Psoas muscle (tissue), 8 donors: ENCODE results near the gene VPREB1. TPM values are rescaled to one million over a fixed set of nuclear protein-coding genes. Genes with fewer than 3 reads are reported as not detected.

ENCODE experiments used
- ATAC-seq, 4 donors: fragments of 200-7000 bp; cut with Tn5 transposase; one replicate each; pipeline ENCODE4 v1.9.1; 2020; ENCODE audit warnings: moderate library complexity in 3 of 4, mild to moderate bottlenecking in 2 of 4
- DNase-seq, 2 donors: peaks; one replicate each; pipeline ENCODE4 v3.0.0-alpha.2; 2020
- H3K27ac ChIP-seq: fragments of 200-600 bp; one replicate; pipeline ENCODE4 v1.8.0; 2022
- H3K27me3 ChIP-seq, 3 donors: fragments of 200-600 bp in 1 of 3; one replicate each; pipeline versions ENCODE4 v1.6.1 to v1.8.0; 2013 to 2022; ENCODE audit warnings: low read length in 2 of 3, mild to moderate bottlenecking in 2 of 3, moderate library complexity in 1 of 3; ENCODE audit not compliant: insufficient read depth in 3 of 3
- H3K36me3 ChIP-seq, 2 donors: fragments of 200-600 bp in 1 of 2; one replicate each; pipeline versions ENCODE4 v1.6.1 to v1.8.0; 2013 to 2022; ENCODE audit warnings: low read depth in 1 of 2, mild to moderate bottlenecking in 1 of 2, moderate library complexity in 1 of 2; ENCODE audit not compliant: insufficient read depth in 1 of 2
- H3K4me1 ChIP-seq: fragments of 200-600 bp; one replicate; pipeline ENCODE4 v1.8.0; 2022
- H3K4me3 ChIP-seq: fragments of 200-600 bp; one replicate; pipeline ENCODE4 v1.8.0; 2022; ENCODE audit warnings: mild to moderate bottlenecking
- H3K9me3 ChIP-seq: fragments of 200-600 bp; one replicate; pipeline ENCODE4 v1.8.0; 2022
- WGBS, 3 donors: extraction: QIAGEN DNeasy Blood & Tissue Kit; methylation state at CpG; one replicate each; pipeline versions ENCODE4 v1.1.6 to v1.1.7; 2013; 5-methylcytosine and 5-hydroxymethylcytosine counted together
- intact Hi-C, 2 donors: fragments of 100-400 bp; cut with DNase I; formaldehyde crosslinking; loops; one replicate each; pipeline versions ENCODE4 v1.11.0 to v1.14.2; 2022
- polyA plus RNA-seq, 3 donors: library from polyadenylated mRNA; stranded (reverse); fragments of 200-250 nt; gene quantifications; one replicate each; pipeline ENCODE4 v1.2.3, GENCODE V29; 2013
- total RNA-seq, 4 donors: library from RNA; stranded (reverse); fragmentation: NEBNext Ultra II Directional in 2 of 4; extraction: Animal tissue kit (Norgen Biotek cat#: 25700) in 2 of 4; gene quantifications; one replicate each; pipeline versions ENCODE4 v1.2.1 to v1.2.4, GENCODE V29; 2021 to 2023
- TF ChIP-seq, protein P1 (sequence below): fragments of 200-600 bp; IDR thresholded peaks from one replicate; pipeline ENCODE4 v1.8.0; 2022; ENCODE audit warnings: antibody characterized with exemption
- donor health status: healthy with polysubstance abuse.
- donor health status: DM: no; HTN: no; CAD: no; lungs with moderate emphysema.
- donor health status: Bipolar disorder and iron deficiency.
- donor health status: healthy.
- donor health status: DM: yes; HTN: yes; CAD: no.
- donor health status: DM: no; HTN: no; CAD: no.
- donor health status: DM: no; HTN: no; CAD: no.
- donor health status: DM: yes; HTN: yes; CAD: no.

VPREB1 gene
- total and polyA plus RNA-seq, 7 donors = not detected

- TF ChIP-seq, protein P1, sequence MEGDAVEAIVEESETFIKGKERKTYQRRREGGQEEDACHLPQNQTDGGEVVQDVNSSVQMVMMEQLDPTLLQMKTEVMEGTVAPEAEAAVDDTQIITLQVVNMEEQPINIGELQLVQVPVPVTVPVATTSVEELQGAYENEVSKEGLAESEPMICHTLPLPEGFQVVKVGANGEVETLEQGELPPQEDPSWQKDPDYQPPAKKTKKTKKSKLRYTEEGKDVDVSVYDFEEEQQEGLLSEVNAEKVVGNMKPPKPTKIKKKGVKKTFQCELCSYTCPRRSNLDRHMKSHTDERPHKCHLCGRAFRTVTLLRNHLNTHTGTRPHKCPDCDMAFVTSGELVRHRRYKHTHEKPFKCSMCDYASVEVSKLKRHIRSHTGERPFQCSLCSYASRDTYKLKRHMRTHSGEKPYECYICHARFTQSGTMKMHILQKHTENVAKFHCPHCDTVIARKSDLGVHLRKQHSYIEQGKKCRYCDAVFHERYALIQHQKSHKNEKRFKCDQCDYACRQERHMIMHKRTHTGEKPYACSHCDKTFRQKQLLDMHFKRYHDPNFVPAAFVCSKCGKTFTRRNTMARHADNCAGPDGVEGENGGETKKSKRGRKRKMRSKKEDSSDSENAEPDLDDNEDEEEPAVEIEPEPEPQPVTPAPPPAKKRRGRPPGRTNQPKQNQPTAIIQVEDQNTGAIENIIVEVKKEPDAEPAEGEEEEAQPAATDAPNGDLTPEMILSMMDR = no peak
- Histone ChIP-seq H3K4me3 (no peak overlapping the region), H3K36me3 (no peaks in the 10 kb centered on the region), H3K4me1 (no peaks in the 10 kb centered on the region), H3K27me3 (peaks cover 0 to 26% (median 2%) of the 10 kb centered on the region in 3 donors), H3K9me3 (no peaks in the 10 kb centered on the region), H3K27ac (no peak overlapping the region)
- ATAC-seq (no peak), DNase-seq (no peak)
- intact Hi-C loops = no loop called here
- WGBS, 3 donors = 63 to 72% (median 71%) methylated on average over 5 of the region's 5 CpGs
Observed at GRCh38 chr22:22196833-22197477, 47.6 kb upstream of the VPREB1 start.

DNA sequence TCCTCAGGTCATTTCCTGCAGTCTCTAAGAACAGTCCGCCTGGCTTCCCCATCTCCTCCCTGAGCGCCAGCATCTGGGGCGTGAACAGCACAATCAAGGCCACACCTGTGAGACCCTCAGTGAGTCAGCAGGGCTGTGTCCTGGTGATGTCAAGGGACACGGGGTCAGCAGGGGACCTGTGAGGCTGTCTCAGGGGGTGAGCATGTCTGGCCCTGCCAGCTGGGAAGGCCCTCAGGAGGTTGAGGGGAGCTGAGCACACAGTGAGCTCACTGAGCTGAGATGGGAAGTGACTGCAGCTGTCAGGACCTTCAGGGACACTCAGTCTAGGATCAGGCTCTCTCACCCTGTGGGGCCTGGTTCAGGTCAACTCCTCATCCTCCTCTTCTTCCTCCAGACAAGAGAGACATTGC, 46.6 kb upstream of the VPREB1 start:
- H3K27ac ChIP-seq = no peak overlapping the region
- no peak for ATAC-seq
- peaks cover 0 to 26% (median 2%) of the 10 kb centered on the region in 3 donors for H3K27me3 ChIP-seq
- no peaks in the 10 kb centered on the region for H3K4me1 ChIP-seq
- H3K9me3 ChIP-seq = no peaks in the 10 kb centered on the region
- WGBS, 3 donors = 57 to 77% (median 72%) methylated on average over 4 of the region's 4 CpGs
- TF ChIP-seq, protein P1 = no peak
- intact Hi-C loops = no loop called here
- no peaks in the 10 kb centered on the region for H3K36me3 ChIP-seq
- peak in 1 of 2 donors; percentile 21 for DNase-seq
- H3K4me3 ChIP-seq = no peak overlapping the region

- Histone ChIP-seq H3K9me3 (no peaks in the 10 kb centered on the region), H3K4me3 (no peak overlapping the region), H3K27me3 (peaks cover 0 to 33% (median 6%) of the 10 kb centered on the region in 3 donors), H3K27ac (no peak overlapping the region), H3K4me1 (no peaks in the 10 kb centered on the region), H3K36me3 (no peaks in the 10 kb centered on the region)
- no peak for ATAC-seq
- 65 to 80% (median 68%) methylated on average over 4 of the region's 4 CpGs for WGBS, 3 donors
- intact Hi-C loops = no loop called here
- TF ChIP-seq, protein P1 = no peak
- DNase-seq = no peak
Observed at GRCh38 chr22:22198751-22199150, 45.8 kb upstream of the VPREB1 start.

- H3K9me3 ChIP-seq = no peaks in the 10 kb centered on the region
- 61 to 81% (median 73%) methylated on average over 2 of the region's 2 CpGs for whole genome bisulfite sequencing, 3 donors
- intact Hi-C loops = no loop called here
- H3K36me3 ChIP-seq = no peaks in the 10 kb centered on the region
- peaks cover 0 to 33% (median 6%) of the 10 kb centered on the region in 3 donors for H3K27me3 ChIP-seq
- TF ChIP-seq, protein P1 = no peak
- ATAC-seq = no peak
- no peak overlapping the region for H3K27ac ChIP-seq
- no peaks in the 10 kb centered on the region for H3K4me1 ChIP-seq
- H3K4me3 ChIP-seq = no peak overlapping the region
- peak in 1 of 2 donors; percentile 20 for DNase-seq
Observed at GRCh38 chr22:22199634-22200033, 45.0 kb upstream of the VPREB1 start.
